ENCODE data around the gene ABTB1. TPM values are rescaled to one million over a fixed set of nuclear protein-coding genes. Genes with fewer than 3 reads are reported as not detected.
"Not testable (repeated sequence)": the region's sequence is repeated elsewhere in the genome, so short reads cannot be mapped to it uniquely, and the experiment has no call there.

The ABTB1 gene
- total and polyA plus RNA-seq, 3 experiments from 2014 or later, result 21.7 to 64.0 (median 23.1) TPM

- Histone ChIP-seq H3K4me3 (ENCODE audit: low read length) (no peak overlapping the region), H3K27ac (ENCODE audit: low read depth, low read length) (no peak overlapping the region), H3K27me3 (ENCODE audit: insufficient read depth, low read length, poor library complexity, severe bottlenecking) (no peaks in the 10 kb centered on the region), H3K4me1 (ENCODE audit: insufficient read depth, low read length) (no peaks in the 10 kb centered on the region), H3K36me3 (ENCODE audit: insufficient read depth, low read length) (no peaks in the 10 kb centered on the region), H3K9me3 (ENCODE audit: low read length) (no peaks in the 10 kb centered on the region)
- no peak overlapping the region for H3K4me3 Mint-ChIP-seq
- POLR2A ChIA-PET, result no interaction called here
- H3K9me3 Mint-ChIP-seq, result no peaks in the 10 kb centered on the region
- no peaks in the 10 kb centered on the region for H3K4me1 Mint-ChIP-seq
- H3K27ac Mint-ChIP-seq, result peak overlapping the region in 1 of 8 donors; percentile 81
- no peaks in the 10 kb centered on the region for H3K27me3 Mint-ChIP-seq
- DNase-seq, result peak in 2 of 5 donors; percentile 23 to 37
- CTCF ChIA-PET, result interaction anchor here (0.9 to 3.1 kb wide), 11 partner anchors 9 to 319 kb away, joined by 3 to 10 read pairs (median 3); no protein-coding TSS in a partner anchor
- no peaks in the 10 kb centered on the region for H3K36me3 Mint-ChIP-seq
These were observed 20.3 kb upstream of the ABTB1 start for GRCh38 chr3:127652246-127652995.

- no peaks in the 10 kb centered on the region for H3K4me1 ChIP-seq (ENCODE audit: insufficient read depth, low read length)
- Mint-ChIP-seq H3K36me3 (no peaks in the 10 kb centered on the region), H3K9me3 (no peaks in the 10 kb centered on the region), H3K4me3 (no peak overlapping the region), H3K27me3 (no peaks in the 10 kb centered on the region), H3K4me1 (no peaks in the 10 kb centered on the region), H3K27ac (no peak overlapping the region)
- no peak overlapping the region for H3K4me3 ChIP-seq (ENCODE audit: low read length)
- H3K27ac ChIP-seq (ENCODE audit: low read depth, low read length), result no peak overlapping the region
- H3K36me3 ChIP-seq (ENCODE audit: insufficient read depth, low read length), result no peaks in the 10 kb centered on the region
- DNase-seq, result no peak
- H3K27me3 ChIP-seq (ENCODE audit: insufficient read depth, low read length, poor library complexity, severe bottlenecking), result no peaks in the 10 kb centered on the region
- POLR2A ChIA-PET, result no interaction called here
- CTCF ChIA-PET, result no interaction called here
- H3K9me3 ChIP-seq (ENCODE audit: low read length), result no peaks in the 10 kb centered on the region
These were observed 18.4 kb upstream of the ABTB1 start for GRCh38 chr3:127654374-127654773.

- H3K4me3 ChIP-seq (ENCODE audit: low read length); H3K9me3 Mint-ChIP-seq; H3K27me3 ChIP-seq (ENCODE audit: insufficient read depth, low read length, poor library complexity, severe bottlenecking); H3K4me1 Mint-ChIP-seq; POLR2A ChIA-PET; H3K27ac ChIP-seq (ENCODE audit: low read depth, low read length); DNase-seq; H3K4me3 Mint-ChIP-seq; H3K9me3 ChIP-seq (ENCODE audit: low read length); H3K27ac Mint-ChIP-seq; H3K27me3 Mint-ChIP-seq; H3K36me3 ChIP-seq (ENCODE audit: insufficient read depth, low read length); H3K36me3 Mint-ChIP-seq; H3K4me1 ChIP-seq (ENCODE audit: insufficient read depth, low read length): not testable (repeated sequence)
- CTCF ChIA-PET, result interaction anchor here (1.9 kb wide), 1 partner anchor 41 kb away, joined by 5 read pairs; no protein-coding TSS in a partner anchor
These were observed 17.8 kb upstream of the ABTB1 start for GRCh38 chr3:127654993-127655392.

- peak overlapping the region in 1 of 8 donors; percentile 2 for H3K27ac Mint-ChIP-seq
- no peak overlapping the region for H3K4me3 Mint-ChIP-seq
- peaks cover 0 to 2% (median 0%) of the 10 kb centered on the region in 3 donors for H3K36me3 Mint-ChIP-seq
- H3K27me3 Mint-ChIP-seq, result no peaks in the 10 kb centered on the region
- Histone ChIP-seq H3K36me3 (ENCODE audit: insufficient read depth, low read length) (no peaks in the 10 kb centered on the region), H3K27ac (ENCODE audit: low read depth, low read length) (no peak overlapping the region), H3K4me1 (ENCODE audit: insufficient read depth, low read length) (no peaks in the 10 kb centered on the region), H3K4me3 (ENCODE audit: low read length) (no peak overlapping the region), H3K9me3 (ENCODE audit: low read length) (no peaks in the 10 kb centered on the region), H3K27me3 (ENCODE audit: insufficient read depth, low read length, poor library complexity, severe bottlenecking) (no peaks in the 10 kb centered on the region)
- no peak for DNase-seq
- ChIA-PET POLR2A (no interaction called here), CTCF (interaction anchor here (1.9 kb wide), 1 partner anchor 40 kb away, joined by 5 read pairs; no protein-coding TSS in a partner anchor)
- H3K9me3 Mint-ChIP-seq, result no peaks in the 10 kb centered on the region
- no peaks in the 10 kb centered on the region for H3K4me1 Mint-ChIP-seq
These were observed 17.1 kb upstream of the ABTB1 start for GRCh38 chr3:127655641-127656040.

GRCh38 chr3:127656906-127657305, 15.8 kb upstream of the ABTB1 start:
- Histone ChIP-seq H3K27me3 (ENCODE audit: insufficient read depth, low read length, poor library complexity, severe bottlenecking) (no peaks in the 10 kb centered on the region), H3K9me3 (ENCODE audit: low read length) (no peaks in the 10 kb centered on the region), H3K4me1 (ENCODE audit: insufficient read depth, low read length) (no peaks in the 10 kb centered on the region), H3K36me3 (ENCODE audit: insufficient read depth, low read length) (no peaks in the 10 kb centered on the region), H3K27ac (ENCODE audit: low read depth, low read length) (no peak overlapping the region), H3K4me3 (ENCODE audit: low read length) (no peak overlapping the region)
- ChIA-PET POLR2A (no interaction called here), CTCF (no interaction called here)
- no peaks in the 10 kb centered on the region for H3K27me3 Mint-ChIP-seq
- no peak for DNase-seq
- no peaks in the 10 kb centered on the region for H3K4me1 Mint-ChIP-seq
- no peaks in the 10 kb centered on the region for H3K9me3 Mint-ChIP-seq
- H3K27ac Mint-ChIP-seq, result no peak overlapping the region
- H3K36me3 Mint-ChIP-seq, result peaks cover 0 to 2% (median 0%) of the 10 kb centered on the region in 3 donors
- no peak overlapping the region for H3K4me3 Mint-ChIP-seq

GRCh38 chr3:127658234-127658633, 14.5 kb upstream of the ABTB1 start:
- peaks cover 0 to 2% (median 0%) of the 10 kb centered on the region in 3 donors for H3K36me3 Mint-ChIP-seq
- H3K4me3 ChIP-seq (ENCODE audit: low read length), result no peak overlapping the region
- no peak for DNase-seq
- no peaks in the 10 kb centered on the region for H3K9me3 ChIP-seq (ENCODE audit: low read length)
- ChIA-PET POLR2A (no interaction called here), CTCF (interaction anchor here (0.7 to 0.9 kb wide), 2 partner anchors 83 to 1059 kb away, joined by 3 read pairs; no protein-coding TSS in a partner anchor)
- no peak overlapping the region for H3K27ac Mint-ChIP-seq
- H3K27me3 Mint-ChIP-seq, result no peaks in the 10 kb centered on the region
- H3K36me3 ChIP-seq (ENCODE audit: insufficient read depth, low read length), result no peaks in the 10 kb centered on the region
- H3K27ac ChIP-seq (ENCODE audit: low read depth, low read length), result no peak overlapping the region
- H3K9me3 Mint-ChIP-seq, result no peaks in the 10 kb centered on the region
- no peaks in the 10 kb centered on the region for H3K27me3 ChIP-seq (ENCODE audit: insufficient read depth, low read length, poor library complexity, severe bottlenecking)
- H3K4me3 Mint-ChIP-seq, result no peak overlapping the region
- no peaks in the 10 kb centered on the region for H3K4me1 ChIP-seq (ENCODE audit: insufficient read depth, low read length)
- no peaks in the 10 kb centered on the region for H3K4me1 Mint-ChIP-seq

- ChIA-PET POLR2A (no interaction called here), CTCF (interaction anchor here (0.8 to 1.3 kb wide), 2 partner anchors 8 to 62 kb away, joined by 4 read pairs; partner anchors contain the start of gene MCM2)
- no peaks in the 10 kb centered on the region for H3K4me1 Mint-ChIP-seq
- Histone ChIP-seq H3K4me3 (ENCODE audit: low read length) (no peak overlapping the region), H3K36me3 (ENCODE audit: insufficient read depth, low read length) (no peaks in the 10 kb centered on the region), H3K27me3 (ENCODE audit: insufficient read depth, low read length, poor library complexity, severe bottlenecking) (no peaks in the 10 kb centered on the region), H3K27ac (ENCODE audit: low read depth, low read length) (no peak overlapping the region), H3K4me1 (ENCODE audit: insufficient read depth, low read length) (no peaks in the 10 kb centered on the region), H3K9me3 (ENCODE audit: low read length) (no peaks in the 10 kb centered on the region)
- no peaks in the 10 kb centered on the region for H3K9me3 Mint-ChIP-seq
- H3K36me3 Mint-ChIP-seq, result peaks cover 0 to 2% (median 0%) of the 10 kb centered on the region in 3 donors
- no peak overlapping the region for H3K4me3 Mint-ChIP-seq
- DNase-seq, result no peak
- H3K27ac Mint-ChIP-seq, result peak overlapping the region in 2 of 8 donors; percentile 3 to 80
- H3K27me3 Mint-ChIP-seq, result no peaks in the 10 kb centered on the region
These were observed 12.0 kb upstream of the ABTB1 start for GRCh38 chr3:127660621-127661251.

GRCh38 chr3:127661600-127661999, 11.2 kb upstream of the ABTB1 start:
- Mint-ChIP-seq H3K9me3 (no peaks in the 10 kb centered on the region), H3K27me3 (no peaks in the 10 kb centered on the region), H3K36me3 (peaks cover 0 to 2% (median 0%) of the 10 kb centered on the region in 3 donors), H3K4me3 (no peak overlapping the region), H3K4me1 (no peaks in the 10 kb centered on the region), H3K27ac (no peak overlapping the region)
- Histone ChIP-seq H3K27me3 (ENCODE audit: insufficient read depth, low read length, poor library complexity, severe bottlenecking) (no peaks in the 10 kb centered on the region), H3K4me3 (ENCODE audit: low read length) (no peak overlapping the region), H3K36me3 (ENCODE audit: insufficient read depth, low read length) (no peaks in the 10 kb centered on the region), H3K27ac (ENCODE audit: low read depth, low read length) (no peak overlapping the region), H3K4me1 (ENCODE audit: insufficient read depth, low read length) (no peaks in the 10 kb centered on the region), H3K9me3 (ENCODE audit: low read length) (no peaks in the 10 kb centered on the region)
- ChIA-PET POLR2A (no interaction called here), CTCF (interaction anchor here (1.3 kb wide), 1 partner anchor 9 kb away, joined by 4 read pairs; no protein-coding TSS in a partner anchor)
- no peak for DNase-seq
